Coronary artery (tissue), 2 donors: Measurements from ENCODE around the gene MTUS2.

Source experiments
- DNase-seq: peaks from one replicate; pipeline ENCODE4 v3.0.0-alpha.2; 2017; ENCODE audit warnings: low spot score
- H3K27ac ChIP-seq, 2 donors: fragments of 200-600 bp; sonication (generic); one replicate each; pipeline ENCODE4 v1.5.1; 2016 to 2019
- H3K4me3 ChIP-seq: fragments of 200-600 bp; sonication (generic); 2 replicates; pipeline ENCODE4 v1.5.1; 2016; ENCODE audit warnings: mild to moderate bottlenecking, moderate library complexity
- CTCF ChIP-seq: fragments of 200-600 bp; sonication (generic); IDR thresholded peaks from one replicate; pipeline ENCODE4 v1.5.1; 2019; ENCODE audit warnings: antibody characterized with exemption

The MTUS2 gene

GRCh38 chr13:29532116-29532515, 712.0 kb downstream of the MTUS2 start:
- DNase-seq: no peak
- Histone ChIP-seq H3K4me3 (no peak overlapping the region), H3K27ac (no peak overlapping the region)
- no peak for TF ChIP-seq CTCF

GRCh38 chr13:29532821-29533220, 712.7 kb downstream of the MTUS2 start:
- no peak overlapping the region for H3K27ac ChIP-seq
- H3K4me3 ChIP-seq: no peak overlapping the region
- TF ChIP-seq CTCF: no peak
- no peak for DNase-seq

DNA sequence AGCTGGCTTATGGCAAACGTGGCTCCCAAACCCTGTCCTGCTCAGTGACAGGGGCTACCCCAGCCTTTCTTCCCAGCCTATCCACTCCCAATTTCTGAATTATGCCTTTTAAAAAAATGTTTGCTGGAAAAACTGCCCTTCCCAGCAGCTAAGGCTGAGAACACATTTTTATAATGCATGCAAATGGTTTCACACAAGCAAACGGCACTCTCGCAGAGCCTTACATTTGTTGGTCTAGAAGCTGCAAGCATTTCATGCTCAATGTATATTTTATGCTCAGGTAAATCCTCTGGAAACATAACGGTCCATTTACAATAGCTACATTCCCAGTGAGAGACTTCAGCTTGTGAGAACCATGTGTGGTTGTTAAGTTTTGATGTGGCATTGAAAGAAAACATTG, 713.9 kb downstream of the MTUS2 start:
- no peak for TF ChIP-seq CTCF
- Histone ChIP-seq H3K4me3 (no peak overlapping the region), H3K27ac (no peak overlapping the region)
- no peak for DNase-seq

DNA sequence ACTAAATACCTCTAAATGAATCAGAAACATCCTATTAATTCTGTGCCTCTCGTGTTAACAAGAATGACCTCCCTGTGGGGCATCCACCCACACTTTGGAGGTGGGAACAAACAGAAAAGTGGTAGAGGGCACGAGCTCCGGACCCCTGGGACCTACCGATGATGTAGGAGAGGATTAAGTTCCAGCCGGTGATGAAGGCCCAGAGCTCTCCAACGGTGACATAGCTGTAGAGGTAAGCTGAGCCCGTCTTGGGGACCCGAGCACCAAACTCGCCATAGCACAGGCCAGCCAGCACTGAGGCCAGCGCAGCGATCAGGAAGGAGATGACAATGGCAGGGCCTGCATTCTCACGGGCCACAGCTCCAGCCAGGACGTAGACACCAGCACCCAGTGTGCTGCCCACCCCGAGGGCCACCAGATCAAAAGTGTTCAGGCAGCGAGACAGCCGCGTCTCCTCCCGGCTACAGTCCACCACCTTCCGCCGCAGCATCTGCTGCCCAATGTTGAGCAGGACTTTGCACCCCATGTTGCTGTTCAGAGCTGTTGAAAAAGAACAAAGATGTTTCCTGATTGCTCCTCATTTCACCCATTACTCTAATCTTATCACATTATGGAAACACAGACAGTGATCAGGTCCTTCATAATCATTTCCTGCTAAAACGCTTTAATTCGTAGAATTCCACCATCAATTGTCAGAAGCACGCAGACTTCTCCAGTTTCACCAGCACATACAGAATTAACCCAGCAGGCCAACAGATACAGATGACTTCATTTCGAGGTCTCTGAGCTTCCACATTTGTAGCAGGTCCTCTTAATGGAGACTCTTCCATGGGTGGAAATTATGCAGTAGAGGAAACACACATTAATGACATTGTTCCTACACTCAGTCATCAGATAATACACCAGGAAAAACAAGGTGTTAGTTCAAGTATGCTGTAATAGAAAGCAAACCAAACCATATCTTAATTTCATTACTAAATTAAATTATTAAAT, 715.8 kb downstream of the MTUS2 start:
- TF ChIP-seq CTCF: no peak
- no peak for DNase-seq
- H3K4me3 ChIP-seq: no peak overlapping the region
- H3K27ac ChIP-seq: no peak overlapping the region

DNA sequence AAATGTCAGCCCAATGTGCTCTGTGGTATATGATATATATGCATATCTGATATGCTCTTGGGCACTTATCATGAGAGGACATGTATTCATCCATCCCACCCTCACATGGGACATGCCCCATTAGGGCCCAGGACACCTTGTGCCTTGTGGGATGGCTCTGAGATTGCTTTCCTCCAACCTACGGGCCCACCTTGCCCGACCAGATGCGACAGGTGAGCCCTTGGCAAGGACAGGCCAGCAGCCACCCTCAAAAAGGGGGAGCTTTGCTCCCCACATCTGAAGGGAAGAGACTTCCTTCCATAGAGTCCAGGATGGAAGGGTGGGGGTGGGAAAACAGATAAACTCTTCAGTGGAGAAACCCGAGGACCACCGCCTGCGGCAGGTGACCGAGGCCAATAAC, 716.7 kb downstream of the MTUS2 start:
- Histone ChIP-seq H3K4me3 (no peak overlapping the region), H3K27ac (no peak overlapping the region)
- no peak for DNase-seq
- no peak for TF ChIP-seq CTCF

- no peak for DNase-seq
- Histone ChIP-seq H3K27ac (no peak overlapping the region), H3K4me3 (no peak overlapping the region)
Measured at GRCh38 chr13:29537736-29538651, 717.9 kb downstream of the MTUS2 start.

More at GRCh38 chr13:29537736-29538651, 717.9 kb downstream of the MTUS2 start:
- TF ChIP-seq CTCF: no peak
